Osteoblast (primary cell): Measurements from ENCODE around the gene SFMBT2. TPM values are rescaled to one million over a fixed set of nuclear protein-coding genes. Genes with fewer than 3 reads are reported as not detected.

Source experiments
- DNase-seq: peaks from one replicate; pipeline ENCODE4 v3.0.0; 2011; ENCODE audit warnings: low spot score, mixed read lengths; ENCODE audit not compliant: insufficient read length; ENCODE audit errors: missing footprints
- H2AFZ ChIP-seq: 2 replicates; pipeline ENCODE4 v1.6.0; 2011; ENCODE audit warnings: mild to moderate bottlenecking, low read length
- H3K27ac ChIP-seq: 2 replicates; pipeline ENCODE4 v1.5.1; 2011; ENCODE audit warnings: mild to moderate bottlenecking, low read depth, low read length, moderate library complexity
- H3K27me3 ChIP-seq: 2 replicates; pipeline ENCODE4 v1.6.0; 2012; ENCODE audit warnings: mild to moderate bottlenecking, control low read depth, inconsistent platforms, low read length, moderate library complexity; ENCODE audit not compliant: insufficient read depth
- H3K36me3 ChIP-seq: 2 replicates; pipeline ENCODE4 v1.5.1; 2011; ENCODE audit warnings: mild to moderate bottlenecking, low read length, control low read depth, moderate library complexity; ENCODE audit not compliant: insufficient read depth
- H3K4me1 ChIP-seq: 2 replicates; pipeline ENCODE4 v1.5.1; 2011; ENCODE audit warnings: mild to moderate bottlenecking, low read length, control low read depth, moderate library complexity; ENCODE audit not compliant: insufficient read depth
- H3K4me2 ChIP-seq: 2 replicates; pipeline ENCODE4 v1.6.0; 2011; ENCODE audit warnings: mild to moderate bottlenecking, low read length; ENCODE audit not compliant: insufficient read depth
- H3K4me3 ChIP-seq: fragments of 200-600 bp; sonication (generic); 3 replicates; pipeline ENCODE4 v1.5.1; 2012; ENCODE audit warnings: mild to moderate bottlenecking, low read length, inconsistent platforms; ENCODE audit not compliant: insufficient read depth
- H3K79me2 ChIP-seq: 2 replicates; pipeline ENCODE4 v1.6.0; 2012; ENCODE audit warnings: mild to moderate bottlenecking, low read length, control low read depth, inconsistent platforms; ENCODE audit not compliant: insufficient read depth
- H3K9me3 ChIP-seq: 2 replicates; pipeline ENCODE4 v1.5.1; 2011; ENCODE audit warnings: low read depth, low read length, control low read depth
- H4K20me1 ChIP-seq: 2 replicates; pipeline ENCODE4 v1.6.0; 2012; ENCODE audit warnings: mild to moderate bottlenecking, low read length, control low read depth; ENCODE audit not compliant: insufficient read depth
- CTCF ChIP-seq: IDR thresholded peaks from 2 replicates; pipeline ENCODE4 v1.5.1; 2011; ENCODE audit warnings: mild to moderate bottlenecking, low read depth, low read length, moderate library complexity; ENCODE audit errors: extremely low read depth
- total RNA-seq: library from RNA; depleted of rRNA; stranded (reverse); fragments of >200 nt; gene quantifications from 2 replicates; pipeline ENCODE4 v1.2.3, GENCODE V29; 2012

The SFMBT2 gene
- total RNA-seq, 1 donor: under 0.01 TPM

- H3K9me3 ChIP-seq: no peaks in the 10 kb centered on the region
- no peak overlapping the region for H3K27ac ChIP-seq
- no peaks in the 10 kb centered on the region for H3K4me1 ChIP-seq
These were observed 18.0 kb upstream of the SFMBT2 start for GRCh38 chr10:7428673-7429350.

GRCh38 chr10:7426349-7426748 lies 15.5 kb upstream of the SFMBT2 start:
- no peak for DNase-seq
- Histone ChIP-seq H2AFZ (no peak overlapping the region), H3K27me3 (no peaks in the 10 kb centered on the region), H3K4me1 (no peaks in the 10 kb centered on the region), H3K9me3 (no peaks in the 10 kb centered on the region), H3K4me2 (no peak overlapping the region), H3K79me2 (no peaks in the 10 kb centered on the region), H3K27ac (no peak overlapping the region), H3K36me3 (no peaks in the 10 kb centered on the region), H3K4me3 (no peak overlapping the region), H4K20me1 (no peaks in the 10 kb centered on the region)
- no peak for TF ChIP-seq CTCF

More at GRCh38 chr10:7428673-7429350, 18.0 kb upstream of the SFMBT2 start:
- Histone ChIP-seq H2AFZ (no peak overlapping the region), H3K4me2 (no peak overlapping the region), H3K36me3 (no peaks in the 10 kb centered on the region), H3K27me3 (no peaks in the 10 kb centered on the region), H3K79me2 (no peaks in the 10 kb centered on the region), H3K4me3 (no peak overlapping the region), H4K20me1 (no peaks in the 10 kb centered on the region)
- DNase-seq: no peak
- no peak for TF ChIP-seq CTCF

DNA sequence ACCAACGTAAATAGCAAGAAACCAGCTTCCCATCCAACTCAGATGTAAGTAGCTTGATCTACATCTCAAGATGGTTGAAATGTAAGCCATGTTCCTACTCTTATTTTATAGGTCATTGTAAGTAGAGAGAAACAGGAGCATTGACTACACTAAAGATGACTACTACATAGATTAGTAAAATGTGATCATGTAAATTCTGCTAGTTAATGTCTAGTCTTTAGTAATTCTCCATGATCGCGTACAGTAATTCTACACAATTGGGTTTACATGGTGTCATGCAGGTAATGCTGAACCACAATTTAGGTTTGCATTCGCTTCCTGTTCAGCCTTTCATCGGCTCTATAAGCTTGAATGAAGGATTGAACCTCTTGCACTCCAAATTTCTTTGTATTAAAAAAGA lies 14.9 kb upstream of the SFMBT2 start:
- no peak overlapping the region for H2AFZ ChIP-seq
- no peak overlapping the region for H3K4me3 ChIP-seq
- no peaks in the 10 kb centered on the region for H3K9me3 ChIP-seq
- no peaks in the 10 kb centered on the region for H3K27me3 ChIP-seq
- no peaks in the 10 kb centered on the region for H4K20me1 ChIP-seq
- no peak for DNase-seq
- no peak overlapping the region for H3K27ac ChIP-seq
- H3K36me3 ChIP-seq: no peaks in the 10 kb centered on the region
- no peak for TF ChIP-seq CTCF
- H3K4me2 ChIP-seq: no peak overlapping the region
- H3K79me2 ChIP-seq: no peaks in the 10 kb centered on the region
- no peaks in the 10 kb centered on the region for H3K4me1 ChIP-seq

GRCh38 chr10:7424919-7425318 lies 14.1 kb upstream of the SFMBT2 start:
- no peak overlapping the region for H3K27ac ChIP-seq
- no peak overlapping the region for H3K4me2 ChIP-seq
- H3K36me3 ChIP-seq: no peaks in the 10 kb centered on the region
- H3K4me3 ChIP-seq: no peak overlapping the region
- no peaks in the 10 kb centered on the region for H3K27me3 ChIP-seq
- H3K79me2 ChIP-seq: no peaks in the 10 kb centered on the region
- no peak for TF ChIP-seq CTCF
- H3K4me1 ChIP-seq: no peaks in the 10 kb centered on the region
- H2AFZ ChIP-seq: no peak overlapping the region
- no peaks in the 10 kb centered on the region for H4K20me1 ChIP-seq
- DNase-seq: no peak
- H3K9me3 ChIP-seq: no peaks in the 10 kb centered on the region
